ENCODE data around the gene STX2. TPM values are rescaled to one million over a fixed set of nuclear protein-coding genes. Genes with fewer than 3 reads are reported as not detected.
A peak's percentile ranks its signal among the peaks of the same experiment; 100 is the strongest.

The STX2 gene
- polyA plus RNA-seq, 1 donor from 2014 or later: 67.0 TPM

DNA sequence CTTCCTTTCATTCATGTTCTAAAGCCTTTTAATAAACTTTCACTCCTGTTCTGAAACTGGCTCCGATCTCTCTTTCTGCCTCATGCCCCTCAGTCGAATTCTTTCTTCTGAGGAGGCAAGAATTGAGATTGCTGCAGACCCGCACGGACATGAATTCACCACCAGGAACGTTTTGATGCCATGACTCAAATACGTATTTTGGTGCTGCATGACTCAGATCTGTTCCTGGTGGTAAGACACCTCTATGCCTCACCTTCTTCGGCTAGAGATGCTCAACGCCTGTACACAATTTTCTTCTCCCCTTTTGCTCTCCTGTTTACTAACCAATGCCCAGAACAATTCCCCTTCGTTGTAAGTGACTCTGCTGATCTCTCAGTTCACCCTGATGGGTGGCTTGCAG is 70.9 kb downstream of the STX2 start:
- no peaks in the 10 kb centered on the region for H3K79me2 ChIP-seq (replicated peaks; ENCODE audit: insufficient read depth, low read length)
- H3K9me2 ChIP-seq (ENCODE audit: insufficient read depth, low read length): no peaks in the 10 kb centered on the region
- no peaks in the 10 kb centered on the region for H3K9me3 ChIP-seq (ENCODE audit: low read length)
- no peaks in the 10 kb centered on the region for H3K27me3 ChIP-seq (ENCODE audit: insufficient read depth, low read depth, low read length)
- no peak overlapping the region for H3K4me3 ChIP-seq (ENCODE audit: low read length)
- H3K27ac ChIP-seq (ENCODE audit: low read length): no peak overlapping the region
- TF ChIP-seq SMC3 (conservative IDR thresholded peaks at IDR 0.05; ENCODE audit: poor library complexity): no peak
- no peak for TF ChIP-seq EZH2 (IDR thresholded peaks at IDR 0.05; ENCODE audit: borderline replicate concordance, insufficient read depth, low read length, poor library complexity, severe bottlenecking)
- no peak for TF ChIP-seq MXI1 (conservative IDR thresholded peaks at IDR 0.05; ENCODE audit: poor library complexity, severe bottlenecking)
- no peak for TF ChIP-seq CTCF (IDR thresholded peaks at IDR 0.05; ENCODE audit: poor library complexity, severe bottlenecking)
- no peak for TF ChIP-seq EP300 (conservative IDR thresholded peaks at IDR 0.05; ENCODE audit: poor library complexity, severe bottlenecking)
- TF ChIP-seq TAF1 (IDR thresholded peaks at IDR 0.05; ENCODE audit: low read depth): no peak
- no peak for TF ChIP-seq POLR2AphosphoS5 (IDR thresholded peaks at IDR 0.05)
- TF ChIP-seq RAD21 (conservative IDR thresholded peaks at IDR 0.05): no peak
- TF ChIP-seq REST (IDR thresholded peaks at IDR 0.05; ENCODE audit: borderline replicate concordance): no peak
- H3K36me3 ChIP-seq (ENCODE audit: insufficient read depth, low read length): peaks cover 6% of the 10 kb centered on the region
- H3K9ac ChIP-seq (ENCODE audit: low read length): no peak overlapping the region
- H2AFZ ChIP-seq (ENCODE audit: low read depth, low read length): no peak overlapping the region
- H3F3A ChIP-seq (ENCODE audit: insufficient read depth, low read length, poor library complexity, severe bottlenecking): no peaks in the 10 kb centered on the region
- no peaks in the 10 kb centered on the region for H4K20me1 ChIP-seq (ENCODE audit: insufficient read depth)
- H3K4me2 ChIP-seq (ENCODE audit: low read length): no peak overlapping the region

DNA sequence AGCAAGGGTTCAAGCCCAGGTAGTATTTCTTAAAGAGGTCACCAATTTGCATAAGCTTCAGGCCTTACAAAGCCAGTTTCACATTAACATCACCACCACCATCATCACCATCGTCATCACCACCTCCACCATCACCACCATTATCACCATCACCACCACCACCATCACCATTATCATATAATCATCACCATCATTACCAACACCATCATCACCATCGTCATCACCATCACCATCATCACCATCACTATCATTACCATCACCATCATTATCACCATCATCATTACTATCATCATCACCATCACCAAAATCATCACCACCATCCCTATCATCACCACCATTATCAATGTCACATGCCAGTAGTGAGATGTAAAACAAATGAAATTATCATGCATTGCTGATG is 72.6 kb downstream of the STX2 start:
- H3K9me3 ChIP-seq (ENCODE audit: low read length): no peaks in the 10 kb centered on the region
- H4K20me1 ChIP-seq (ENCODE audit: insufficient read depth): no peaks in the 10 kb centered on the region
- H2AFZ ChIP-seq (ENCODE audit: low read depth, low read length): peak overlapping the region; percentile 25
- no peaks in the 10 kb centered on the region for H3F3A ChIP-seq (ENCODE audit: insufficient read depth, low read length, poor library complexity, severe bottlenecking)
- TF ChIP-seq TAF1 (IDR thresholded peaks at IDR 0.05; ENCODE audit: low read depth) (no peak), CTCF (IDR thresholded peaks at IDR 0.05; ENCODE audit: poor library complexity, severe bottlenecking) (no peak), EZH2 (IDR thresholded peaks at IDR 0.05; ENCODE audit: borderline replicate concordance, insufficient read depth, low read length, poor library complexity, severe bottlenecking) (no peak), REST (IDR thresholded peaks at IDR 0.05; ENCODE audit: borderline replicate concordance) (no peak), RAD21 (conservative IDR thresholded peaks at IDR 0.05) (no peak), EP300 (conservative IDR thresholded peaks at IDR 0.05; ENCODE audit: poor library complexity, severe bottlenecking) (no peak), MXI1 (conservative IDR thresholded peaks at IDR 0.05; ENCODE audit: poor library complexity, severe bottlenecking) (no peak), SMC3 (conservative IDR thresholded peaks at IDR 0.05; ENCODE audit: poor library complexity) (no peak), POLR2AphosphoS5 (IDR thresholded peaks at IDR 0.05) (no peak)
- H3K9me2 ChIP-seq (ENCODE audit: insufficient read depth, low read length): no peaks in the 10 kb centered on the region
- H3K79me2 ChIP-seq (replicated peaks; ENCODE audit: insufficient read depth, low read length): no peaks in the 10 kb centered on the region
- H3K4me3 ChIP-seq (ENCODE audit: low read length): no peak overlapping the region
- H3K27ac ChIP-seq (ENCODE audit: low read length): no peak overlapping the region
- peaks cover 6% of the 10 kb centered on the region for H3K36me3 ChIP-seq (ENCODE audit: insufficient read depth, low read length)
- H3K4me2 ChIP-seq (ENCODE audit: low read length): no peak overlapping the region
- H3K9ac ChIP-seq (ENCODE audit: low read length): no peak overlapping the region
- no peaks in the 10 kb centered on the region for H3K27me3 ChIP-seq (ENCODE audit: insufficient read depth, low read depth, low read length)
